ENCODE measurements around the gene RHNO1. TPM values are rescaled to one million over a fixed set of nuclear protein-coding genes. Genes with fewer than 3 reads are reported as not detected.

RHNO1 gene
- total and polyA plus RNA-seq, 2 of the 13 experiments (the other 11 are each of a cell fraction or from before 2014, with no cell fraction given): 27.2 to 49.6 TPM

GRCh38 chr12:2892246-2892645, 15.2 kb downstream of the RHNO1 start:
- no peak for FAIRE-seq

More at GRCh38 chr12:2892246-2892645, 15.2 kb downstream of the RHNO1 start:
- no peak overlapping the region for H3K27ac ChIP-seq (ENCODE audit: extremely low read length, insufficient read depth, low read length)
- intact Hi-C loops (cut with micrococcal nuclease; ENCODE audit: unreplicated experiment) (loop anchor here (5.0 kb wide), 1 partner anchor 70 kb away; no protein-coding TSS in a partner anchor), in situ Hi-C loops (cut with HindIII; ENCODE audit: extremely low pct_ligation_motif_present, low pct_unique_long_range_greater_than_20kb) (no loop called here)
- TF ChIP-seq ZNF652 (CRISPR knock-in tag; IDR thresholded peaks at IDR 0.05; ENCODE audit: borderline replicate concordance, low read depth): no peak
- no peak for TF ChIP-seq KAT2B (IDR thresholded peaks at IDR 0.05; ENCODE audit: borderline replicate concordance, low read depth, low read length)
- TF ChIP-seq ZBTB25 (CRISPR knock-in tag; IDR thresholded peaks at IDR 0.05): no peak
- no peak for TF ChIP-seq LBX2 (CRISPR knock-in tag; IDR thresholded peaks at IDR 0.05; ENCODE audit: borderline replicate concordance)
- TF ChIP-seq MIER3 (CRISPR knock-in tag; IDR thresholded peaks at IDR 0.05; ENCODE audit: borderline replicate concordance): no peak
- TF ChIP-seq GTF3A (CRISPR knock-in tag; conservative IDR thresholded peaks at IDR 0.05): no peak
- no peak for TF ChIP-seq CC2D1A (CRISPR knock-in tag; IDR thresholded peaks at IDR 0.05)
- no peak for TF ChIP-seq CREBL2 (CRISPR knock-in tag; IDR thresholded peaks at IDR 0.05; ENCODE audit: borderline replicate concordance)
- no peak for TF ChIP-seq FLYWCH1 (CRISPR knock-in tag; IDR thresholded peaks at IDR 0.05)
- TF ChIP-seq ATRX (CRISPR knock-in tag; IDR thresholded peaks at IDR 0.05; ENCODE audit: borderline replicate concordance): no peak
- TF ChIP-seq KDM5B (CRISPR knock-in tag; IDR thresholded peaks at IDR 0.05; ENCODE audit: borderline replicate concordance): no peak
- no peak for TF ChIP-seq CREB1 (IDR thresholded peaks at IDR 0.05)
- no peak for TF ChIP-seq CREB1 (CRISPR knock-in tag; IDR thresholded peaks at IDR 0.05)
- no peak for TF ChIP-seq ATF7-NPFF (CRISPR knock-in tag; IDR thresholded peaks at IDR 0.05; ENCODE audit: low read depth)
- no peak for TF ChIP-seq DPF2 (CRISPR knock-in tag; IDR thresholded peaks at IDR 0.05; ENCODE audit: borderline replicate concordance, low read depth)
- TF ChIP-seq MXD3 (CRISPR knock-in tag; IDR thresholded peaks at IDR 0.05): no peak
- TF ChIP-seq ARID4A (CRISPR knock-in tag; IDR thresholded peaks at IDR 0.05; ENCODE audit: borderline replicate concordance): no peak
- no peak for TF ChIP-seq NR3C1 (CRISPR knock-in tag; IDR thresholded peaks at IDR 0.05)
- no peak for TF ChIP-seq ETV5 (CRISPR knock-in tag; IDR thresholded peaks at IDR 0.05; ENCODE audit: borderline replicate concordance)
- peak overlapping the region in 2 of 3 experiments; percentile 81 to 87; a peak in 2 of 6 replicates for H3K4me3 ChIP-seq (replicated peaks in 1 of 3; ENCODE audit: insufficient read depth in 1 of 3, low read depth in 2 of 3, low read length in 3 of 3)
- no peak for DNase-seq (ENCODE audit: low spot score)
- CTCF ChIA-PET (ENCODE audit: low intra/inter-chr PET ratio, low total read pairs): no interaction called here
- H3K27me3 ChIP-seq (ENCODE audit: control insufficient read depth in 1 of 2, insufficient read depth in 2 of 2, low read length in 2 of 2): no peaks in the 10 kb centered on the region
- H3K4me2 ChIP-seq (ENCODE audit: low read depth, low read length): peak overlapping the region; percentile 75
- H3K9ac ChIP-seq (ENCODE audit: insufficient read depth, low read depth, low read length): no peak overlapping the region
- H3K9me3 ChIP-seq (ENCODE audit: low read length): no peaks in the 10 kb centered on the region
- peaks cover 25% of the 10 kb centered on the region for H3K79me2 ChIP-seq (ENCODE audit: insufficient read depth, low read length)
- BruUV-seq (replicated peaks): no TSS peak
- POLR2A ChIA-PET: interaction anchor here (1.6 kb wide), 1 partner anchor 43 kb away, joined by 3 read pairs; no protein-coding TSS in a partner anchor
- peaks cover 0 to 7% of the 10 kb centered on the region in 2 experiments; a peak in 1 of 5 replicates for H3K36me3 ChIP-seq (replicated peaks in 1 of 2; ENCODE audit: control insufficient read depth in 1 of 2, insufficient read depth in 2 of 2, low read length in 2 of 2)
- ATAC-seq: no peak
- H3K4me1 ChIP-seq (ENCODE audit: insufficient read depth, low read length): peaks cover 52% of the 10 kb centered on the region
- WGBS (ENCODE audit: low lambda C conversion rate): 91% methylated on average over 12 of the region's 12 CpGs
- H4K20me1 ChIP-seq (ENCODE audit: insufficient read depth, low read length): no peaks in the 10 kb centered on the region
- no peak overlapping the region for H2AFZ ChIP-seq (ENCODE audit: low read length)
